B cell (primary cell): ENCODE measurements around the gene OPHN1.

Source experiments
- CTCF ChIP-seq: fragments of 200-600 bp; IDR thresholded peaks from one replicate; pipeline ENCODE4 v1.8.0; 2022; ENCODE audit warnings: antibody characterized with exemption, mild to moderate bottlenecking
- EZH2 ChIP-seq: IDR thresholded peaks from 2 replicates; pipeline ENCODE4 v1.6.1; 2012; ENCODE audit warnings: borderline replicate concordance, low read depth, mild to moderate bottlenecking, moderate library complexity, low read length; ENCODE audit not compliant: insufficient read depth, poor library complexity, severe bottlenecking

GRCh38 chrX:68090266-68090665 is 343.0 kb downstream of the OPHN1 start:
- TF ChIP-seq CTCF (no peak), EZH2 (no peak)
